ENCODE measurements around the gene ULK2.
"Not testable (repeated sequence)": the region's sequence is repeated elsewhere in the genome, so short reads cannot be mapped to it uniquely, and the experiment has no call there.

ULK2 gene

GRCh38 chr17:19768046-19768782, 99.5 kb downstream of the ULK2 start:
- Histone ChIP-seq H3K9ac (ENCODE audit: low read length) (no peak overlapping the region), H3K4me3 (ENCODE audit: low read depth, low read length) (no peak overlapping the region), H3K36me3 (ENCODE audit: control insufficient read depth, insufficient read depth, low read length) (no peaks in the 10 kb centered on the region), H3K9me3 (ENCODE audit: control insufficient read depth, insufficient read depth, low read depth, low read length) (no peaks in the 10 kb centered on the region), H3K4me1 (ENCODE audit: control insufficient read depth, insufficient read depth, low read length) (no peaks in the 10 kb centered on the region), H3K27ac (ENCODE audit: low read depth, low read length) (no peak overlapping the region), H3K27me3 (ENCODE audit: control insufficient read depth, insufficient read depth, low read length) (no peaks in the 10 kb centered on the region)

GRCh38 chr17:19766421-19767270, 101.1 kb downstream of the ULK2 start:
- no peaks in the 10 kb centered on the region for H3K4me1 ChIP-seq (ENCODE audit: control insufficient read depth, insufficient read depth, low read length)
- no peaks in the 10 kb centered on the region for H3K27me3 ChIP-seq (ENCODE audit: control insufficient read depth, insufficient read depth, low read length)
- no peaks in the 10 kb centered on the region for H3K36me3 ChIP-seq (ENCODE audit: control insufficient read depth, insufficient read depth, low read length)
- H3K4me3 ChIP-seq (ENCODE audit: low read depth, low read length), result no peak overlapping the region
- H3K9me3 ChIP-seq (ENCODE audit: control insufficient read depth, insufficient read depth, low read depth, low read length), result no peaks in the 10 kb centered on the region
- no peak overlapping the region for H3K9ac ChIP-seq (ENCODE audit: low read length)
- H3K27ac ChIP-seq (ENCODE audit: low read depth, low read length), result no peak overlapping the region

GRCh38 chr17:19766016-19766415, 101.7 kb downstream of the ULK2 start:
- H3K9me3 ChIP-seq (ENCODE audit: control insufficient read depth, insufficient read depth, low read depth, low read length), result no peaks in the 10 kb centered on the region
- H3K4me1 ChIP-seq (ENCODE audit: control insufficient read depth, insufficient read depth, low read length), result no peaks in the 10 kb centered on the region
- no peaks in the 10 kb centered on the region for H3K27me3 ChIP-seq (ENCODE audit: control insufficient read depth, insufficient read depth, low read length)
- H3K36me3 ChIP-seq (ENCODE audit: control insufficient read depth, insufficient read depth, low read length), result no peaks in the 10 kb centered on the region
- no peak overlapping the region for H3K4me3 ChIP-seq (ENCODE audit: low read depth, low read length)
- no peak overlapping the region for H3K9ac ChIP-seq (ENCODE audit: low read length)
- no peak overlapping the region for H3K27ac ChIP-seq (ENCODE audit: low read depth, low read length)

- not testable (repeated sequence) for H3K36me3 ChIP-seq (ENCODE audit: control insufficient read depth, insufficient read depth, low read length); H3K27ac ChIP-seq (ENCODE audit: low read depth, low read length); H3K9ac ChIP-seq (ENCODE audit: low read length); H3K4me3 ChIP-seq (ENCODE audit: low read depth, low read length); H3K9me3 ChIP-seq (ENCODE audit: control insufficient read depth, insufficient read depth, low read depth, low read length); H3K27me3 ChIP-seq (ENCODE audit: control insufficient read depth, insufficient read depth, low read length); H3K4me1 ChIP-seq (ENCODE audit: control insufficient read depth, insufficient read depth, low read length)
Observed at GRCh38 chr17:19763991-19764390, 103.7 kb downstream of the ULK2 start.

GRCh38 chr17:19763416-19763815, 104.3 kb downstream of the ULK2 start:
- Histone ChIP-seq H3K27me3 (ENCODE audit: control insufficient read depth, insufficient read depth, low read length) (no peaks in the 10 kb centered on the region), H3K9me3 (ENCODE audit: control insufficient read depth, insufficient read depth, low read depth, low read length) (no peaks in the 10 kb centered on the region), H3K27ac (ENCODE audit: low read depth, low read length) (no peak overlapping the region), H3K9ac (ENCODE audit: low read length) (no peak overlapping the region), H3K4me1 (ENCODE audit: control insufficient read depth, insufficient read depth, low read length) (no peaks in the 10 kb centered on the region), H3K4me3 (ENCODE audit: low read depth, low read length) (no peak overlapping the region), H3K36me3 (ENCODE audit: control insufficient read depth, insufficient read depth, low read length) (no peaks in the 10 kb centered on the region)

- Histone ChIP-seq H3K27me3 (ENCODE audit: control insufficient read depth, insufficient read depth, low read length) (no peaks in the 10 kb centered on the region), H3K9ac (ENCODE audit: low read length) (no peak overlapping the region), H3K9me3 (ENCODE audit: control insufficient read depth, insufficient read depth, low read depth, low read length) (peaks cover 2% of the 10 kb centered on the region; the same call in 1 of the 2 replicates), H3K4me1 (ENCODE audit: control insufficient read depth, insufficient read depth, low read length) (no peaks in the 10 kb centered on the region), H3K4me3 (ENCODE audit: low read depth, low read length) (no peak overlapping the region), H3K36me3 (ENCODE audit: control insufficient read depth, insufficient read depth, low read length) (no peaks in the 10 kb centered on the region), H3K27ac (ENCODE audit: low read depth, low read length) (no peak overlapping the region)
Observed at GRCh38 chr17:19762515-19762961, 105.2 kb downstream of the ULK2 start.

GRCh38 chr17:19760746-19761145, 107.0 kb downstream of the ULK2 start:
- Histone ChIP-seq H3K4me3 (ENCODE audit: low read depth, low read length) (no peak overlapping the region), H3K27ac (ENCODE audit: low read depth, low read length) (no peak overlapping the region), H3K9ac (ENCODE audit: low read length) (no peak overlapping the region), H3K9me3 (ENCODE audit: control insufficient read depth, insufficient read depth, low read depth, low read length) (peaks cover 2% of the 10 kb centered on the region; the same call in 1 of the 2 replicates), H3K36me3 (ENCODE audit: control insufficient read depth, insufficient read depth, low read length) (no peaks in the 10 kb centered on the region), H3K27me3 (ENCODE audit: control insufficient read depth, insufficient read depth, low read length) (no peaks in the 10 kb centered on the region), H3K4me1 (ENCODE audit: control insufficient read depth, insufficient read depth, low read length) (no peaks in the 10 kb centered on the region)

GRCh38 chr17:19759568-19760549, 107.9 kb downstream of the ULK2 start:
- no peaks in the 10 kb centered on the region for H3K27me3 ChIP-seq (ENCODE audit: control insufficient read depth, insufficient read depth, low read length)
- H3K36me3 ChIP-seq (ENCODE audit: control insufficient read depth, insufficient read depth, low read length), result no peaks in the 10 kb centered on the region
- H3K9me3 ChIP-seq (ENCODE audit: control insufficient read depth, insufficient read depth, low read depth, low read length), result peaks cover 2% of the 10 kb centered on the region; the same call in 1 of the 2 replicates
- H3K4me3 ChIP-seq (ENCODE audit: low read depth, low read length), result no peak overlapping the region
- no peak overlapping the region for H3K27ac ChIP-seq (ENCODE audit: low read depth, low read length)
- no peak overlapping the region for H3K9ac ChIP-seq (ENCODE audit: low read length)
- H3K4me1 ChIP-seq (ENCODE audit: control insufficient read depth, insufficient read depth, low read length), result no peaks in the 10 kb centered on the region

GRCh38 chr17:19757536-19758180, 110.1 kb downstream of the ULK2 start:
- H3K9me3 ChIP-seq (ENCODE audit: control insufficient read depth, insufficient read depth, low read depth, low read length), result peaks cover 2% of the 10 kb centered on the region; the same call in 1 of the 2 replicates
- H3K36me3 ChIP-seq (ENCODE audit: control insufficient read depth, insufficient read depth, low read length), result no peaks in the 10 kb centered on the region
- H3K4me1 ChIP-seq (ENCODE audit: control insufficient read depth, insufficient read depth, low read length), result peaks cover 7% of the 10 kb centered on the region; the same call in 1 of the 2 replicates
- no peaks in the 10 kb centered on the region for H3K27me3 ChIP-seq (ENCODE audit: control insufficient read depth, insufficient read depth, low read length)
- no peak overlapping the region for H3K4me3 ChIP-seq (ENCODE audit: low read depth, low read length)
- H3K9ac ChIP-seq (ENCODE audit: low read length), result no peak overlapping the region
- H3K27ac ChIP-seq (ENCODE audit: low read depth, low read length), result no peak overlapping the region

- H3K27me3 ChIP-seq (ENCODE audit: control insufficient read depth, insufficient read depth, low read length), result no peaks in the 10 kb centered on the region
- H3K4me3 ChIP-seq (ENCODE audit: low read depth, low read length), result no peak overlapping the region
- H3K9ac ChIP-seq (ENCODE audit: low read length), result no peak overlapping the region
- H3K9me3 ChIP-seq (ENCODE audit: control insufficient read depth, insufficient read depth, low read depth, low read length), result peaks cover 2% of the 10 kb centered on the region; the same call in 1 of the 2 replicates
- no peak overlapping the region for H3K27ac ChIP-seq (ENCODE audit: low read depth, low read length)
- H3K4me1 ChIP-seq (ENCODE audit: control insufficient read depth, insufficient read depth, low read length), result peaks cover 8% of the 10 kb centered on the region; the same call in 1 of the 2 replicates
- H3K36me3 ChIP-seq (ENCODE audit: control insufficient read depth, insufficient read depth, low read length), result no peaks in the 10 kb centered on the region
Observed at GRCh38 chr17:19756546-19756945, 111.2 kb downstream of the ULK2 start.

Measured in HUES6 (cell line).